ENCODE measurements around the gene TARS1.

DNA sequence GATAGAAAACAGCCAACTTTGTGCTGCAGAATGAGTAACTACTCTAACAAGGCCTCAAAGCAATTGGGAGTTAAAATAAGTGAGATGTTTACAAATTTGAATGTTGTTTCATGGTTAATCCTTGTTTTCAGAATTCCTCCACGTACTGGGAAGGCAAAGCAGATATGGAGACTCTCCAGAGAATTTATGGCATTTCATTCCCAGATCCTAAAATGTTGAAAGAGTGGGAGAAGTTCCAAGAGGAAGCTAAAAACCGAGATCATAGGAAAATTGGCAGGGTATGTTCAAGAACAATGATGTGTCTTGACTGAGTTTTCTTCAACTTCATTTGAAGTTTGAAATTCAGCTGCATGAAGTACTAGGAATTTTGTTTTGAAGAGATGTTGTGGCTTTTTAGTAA is 16.4 kb downstream of the TARS1 start:
- TF ChIP-seq, protein P1, sequence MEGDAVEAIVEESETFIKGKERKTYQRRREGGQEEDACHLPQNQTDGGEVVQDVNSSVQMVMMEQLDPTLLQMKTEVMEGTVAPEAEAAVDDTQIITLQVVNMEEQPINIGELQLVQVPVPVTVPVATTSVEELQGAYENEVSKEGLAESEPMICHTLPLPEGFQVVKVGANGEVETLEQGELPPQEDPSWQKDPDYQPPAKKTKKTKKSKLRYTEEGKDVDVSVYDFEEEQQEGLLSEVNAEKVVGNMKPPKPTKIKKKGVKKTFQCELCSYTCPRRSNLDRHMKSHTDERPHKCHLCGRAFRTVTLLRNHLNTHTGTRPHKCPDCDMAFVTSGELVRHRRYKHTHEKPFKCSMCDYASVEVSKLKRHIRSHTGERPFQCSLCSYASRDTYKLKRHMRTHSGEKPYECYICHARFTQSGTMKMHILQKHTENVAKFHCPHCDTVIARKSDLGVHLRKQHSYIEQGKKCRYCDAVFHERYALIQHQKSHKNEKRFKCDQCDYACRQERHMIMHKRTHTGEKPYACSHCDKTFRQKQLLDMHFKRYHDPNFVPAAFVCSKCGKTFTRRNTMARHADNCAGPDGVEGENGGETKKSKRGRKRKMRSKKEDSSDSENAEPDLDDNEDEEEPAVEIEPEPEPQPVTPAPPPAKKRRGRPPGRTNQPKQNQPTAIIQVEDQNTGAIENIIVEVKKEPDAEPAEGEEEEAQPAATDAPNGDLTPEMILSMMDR (conservative IDR thresholded peaks at IDR 0.05): no peak
- no peak for TF ChIP-seq ZFX (IDR thresholded peaks at IDR 0.05)

Measured in C4-2B (cell line).